ENCODE measurements around the gene PLD4. TPM values are rescaled to one million over a fixed set of nuclear protein-coding genes. Genes with fewer than 3 reads are reported as not detected.

PLD4 gene
- total and polyA plus RNA-seq, 2 of the 8 experiments (the other 6 are each of a cell fraction or from before 2014, with no cell fraction given): 0.05 TPM; not detected in 1

- Histone ChIP-seq H3K4me1 (replicated peaks in 1 of 4; ENCODE audit: control insufficient read depth in 3 of 4, insufficient read depth in 4 of 4, low read length in 3 of 4) (peaks cover 0 to 12% (median 8%) of the 10 kb centered on the region in 4 experiments; a peak in 5 of 7 replicates), H4K5ac (ENCODE audit: insufficient read length, low read depth, low read length) (no peak overlapping the region), H4K8ac (ENCODE audit: extremely low read depth, insufficient read depth, low read length) (no peak overlapping the region), H3K14ac (ENCODE audit: insufficient read length) (no peak overlapping the region), H3K27me3 (replicated peaks in 1 of 4; ENCODE audit: control insufficient read depth in 3 of 4, extremely low read depth in 1 of 4, insufficient read depth in 3 of 4, low read length in 3 of 4) (peaks cover 27 to 83% (median 57%) of the 10 kb centered on the region in 4 experiments), H3K4me3 (ENCODE audit: extremely low read depth in 1 of 4, insufficient read depth in 2 of 4, low read depth in 3 of 4, low read length in 4 of 4) (peak overlapping the region; percentile 11 to 51 (median 27); a peak in 6 of 8 replicates), H2AK5ac (ENCODE audit: low read depth, low read length) (no peak overlapping the region), H2BK5ac (ENCODE audit: low read depth, low read length) (no peak overlapping the region), H3K36me3 (ENCODE audit: control insufficient read depth in 2 of 4, insufficient read depth in 4 of 4, low read length in 3 of 4) (peaks cover 0 to 4% (median 0%) of the 10 kb centered on the region in 4 experiments; a peak in 1 of 8 replicates), H3K4ac (replicated peaks; ENCODE audit: insufficient read length, low read depth, low read length) (no peak overlapping the region), H3K79me2 (ENCODE audit: control insufficient read depth in 1 of 2, insufficient read depth in 2 of 2, low read length in 2 of 2) (no peaks in the 10 kb centered on the region), H4K20me1 (replicated peaks in 1 of 2; ENCODE audit: control insufficient read depth in 1 of 2, insufficient read depth in 2 of 2, low read length in 2 of 2) (peaks cover 0 to 2% of the 10 kb centered on the region in 2 experiments), H2BK120ac (replicated peaks; ENCODE audit: low read depth, low read length) (no peak overlapping the region), H3K9ac (replicated peaks in 1 of 4; ENCODE audit: extremely low read depth in 1 of 4, low read depth in 3 of 4, low read length in 3 of 4) (no peak overlapping the region), H3K27ac (ENCODE audit: low read depth, low read length) (no peak overlapping the region), H3K9me3 (ENCODE audit: insufficient read depth in 2 of 2, low read depth in 1 of 2, low read length in 1 of 2) (no peaks in the 10 kb centered on the region), H4K91ac (replicated peaks; ENCODE audit: insufficient read length, low read length) (no peak overlapping the region), H3K23ac (ENCODE audit: insufficient read length) (no peak overlapping the region), H3K79me1 (ENCODE audit: low read depth, low read length) (no peaks in the 10 kb centered on the region), H2BK20ac (ENCODE audit: low read length) (peak overlapping the region; percentile 32; the same call in 1 of the 2 replicates), H3K4me2 (ENCODE audit: insufficient read depth in 1 of 2, low read depth in 2 of 2, low read length in 2 of 2) (peak overlapping the region; percentile 44 to 69; a peak in 3 of 4 replicates), H3K56ac (replicated peaks; ENCODE audit: insufficient read length, low read depth, low read length) (no peak overlapping the region), H2BK12ac (ENCODE audit: low read depth, low read length) (no peak overlapping the region; the same call in 1 of the 2 replicates), H3K23me2 (ENCODE audit: low read depth, low read length) (peaks cover 12% of the 10 kb centered on the region; the same call in 1 of the 2 replicates), H2BK15ac (ENCODE audit: low read length) (no peak overlapping the region; the same call in 1 of the 2 replicates), H2AFZ (ENCODE audit: low read length) (no peak overlapping the region), H3K18ac (ENCODE audit: extremely low read depth, low read length) (peak overlapping the region; percentile 60; the same call in 1 of the 2 replicates)
- FAIRE-seq: no peak
- DNase-seq (ENCODE audit: low read depth in 1 of 2, low spot score in 2 of 2): no peak
- ChIA-PET POLR2A (ENCODE audit: partially characterized antibody) (interaction anchor here (0.6 to 1.0 kb wide), 3 partner anchors 29 to 77 kb away, joined by 3 to 4 read pairs (median 3); no protein-coding TSS in a partner anchor), CTCF (ENCODE audit: partially characterized antibody) (interaction anchor here (0.7 to 4.5 kb wide), 10 partner anchors 22 to 120 kb away, joined by 4 to 21 read pairs (median 4); no protein-coding TSS in a partner anchor)
- WGBS, 2 experiments (ENCODE audit: extremely low coverage in 1 of 2, insufficient coverage in 1 of 2, insufficient read length in 1 of 2, insufficient replicate concordance in 2 of 2, low coverage in 1 of 2, low lambda C conversion rate in 2 of 2, missing lambda C conversion rate in 1 of 2): 59% methylated on average over 3 of the region's 42 CpGs; no CpG with 5 or more reads in 1 of the 2 experiments
- no peak for TF ChIP-seq CTCF (IDR thresholded peaks at IDR 0.05; ENCODE audit: control extremely low read depth in 1 of 3, insufficient read depth in 1 of 3, low read depth in 1 of 3, low read length in 3 of 3)
- no peak for TF ChIP-seq GABPA (IDR thresholded peaks at IDR 0.05; ENCODE audit: borderline replicate concordance, insufficient read depth, low read length)
- no peak for TF ChIP-seq SIN3A (conservative IDR thresholded peaks at IDR 0.05 in 1 of 2, IDR thresholded peaks at IDR 0.05 in 1 of 2; ENCODE audit: low read depth in 1 of 2, low read length in 2 of 2)
- no peak for TF ChIP-seq BACH1 (IDR thresholded peaks at IDR 0.05; ENCODE audit: low read length)
- no peak for TF ChIP-seq EZH2 (IDR thresholded peaks at IDR 0.05; ENCODE audit: low read depth, low read length, severe bottlenecking)
Observed at GRCh38 chr14:104933746-104934733, 9.4 kb downstream of the PLD4 start.

Data from H1 (cell line).